SIG-M5 treated with dmso at 0.1 percent for 504 hours (cell line): ENCODE results near the gene TMPRSS3.

Experiments used
- DNase-seq: peaks from one replicate; lab custom pipeline; 2025; ENCODE audit not compliant: unreplicated experiment; lab: John Stamatoyannopoulos, UW

TMPRSS3 gene

GRCh38 chr21:42395905-42396651 lies at the start of gene TMPRSS3:
Gene TMPRSS3, minus strand, starts transcription at chr21:42396052. Its CDS starts 635 bp downstream, at chr21:42395417.
- DNase-seq, result no peak

- DNase-seq, result no peak
These were observed 49.5 kb upstream of the TMPRSS3 start for GRCh38 chr21:42445311-42445710.

- DNase-seq, result no peak
These were observed 48.9 kb upstream of the TMPRSS3 start for GRCh38 chr21:42444745-42445059.

- no peak for DNase-seq
These were observed 48.3 kb upstream of the TMPRSS3 start for GRCh38 chr21:42443876-42444744.

- no peak for DNase-seq
These were observed 47.4 kb upstream of the TMPRSS3 start for GRCh38 chr21:42443181-42443785.

- DNase-seq, result no peak
These were observed 46.1 kb upstream of the TMPRSS3 start for GRCh38 chr21:42441963-42442362.

- no peak for DNase-seq
These were observed 44.4 kb upstream of the TMPRSS3 start for GRCh38 chr21:42440187-42440792.

GRCh38 chr21:42439284-42440186 lies 43.7 kb upstream of the TMPRSS3 start:
- no peak for DNase-seq

- DNase-seq, result no peak
These were observed 42.7 kb upstream of the TMPRSS3 start for GRCh38 chr21:42438316-42439205.

GRCh38 chr21:42437786-42438185 lies 41.9 kb upstream of the TMPRSS3 start:
- DNase-seq, result no peak

- no peak for DNase-seq
These were observed 41.1 kb upstream of the TMPRSS3 start for GRCh38 chr21:42436914-42437313.

GRCh38 chr21:42435833-42436232 lies 40.0 kb upstream of the TMPRSS3 start:
- DNase-seq, result no peak

- no peak for DNase-seq
These were observed 39.5 kb upstream of the TMPRSS3 start for GRCh38 chr21:42435401-42435800.

- no peak for DNase-seq
These were observed 39.0 kb upstream of the TMPRSS3 start for GRCh38 chr21:42434884-42435283.

GRCh38 chr21:42433946-42434551 lies 38.2 kb upstream of the TMPRSS3 start:
- no peak for DNase-seq

GRCh38 chr21:42432695-42433094 lies 36.8 kb upstream of the TMPRSS3 start:
- no peak for DNase-seq

- DNase-seq, result no peak
These were observed 35.3 kb upstream of the TMPRSS3 start for GRCh38 chr21:42431196-42431595.

- DNase-seq, result no peak
These were observed 34.7 kb upstream of the TMPRSS3 start for GRCh38 chr21:42430521-42430920.

GRCh38 chr21:42429856-42430255 lies 34.0 kb upstream of the TMPRSS3 start:
- no peak for DNase-seq
